22Rv1 (cell line): ENCODE measurements around the gene NSMCE1.

ENCODE experiments used
- CTCF ChIP-seq: fragments of 450-650 bp; IDR thresholded peaks from 2 replicates; pipeline ENCODE4 v1.5.1; 2017; ENCODE audit warnings: mild to moderate bottlenecking
- ZFX ChIP-seq: fragments of 450-650 bp; IDR thresholded peaks from 2 replicates; pipeline ENCODE4 v1.6.1; 2017; ENCODE audit warnings: antibody characterized with exemption, borderline replicate concordance

- TF ChIP-seq CTCF (no peak), ZFX (no peak)
Observed at GRCh38 chr16:27308792-27309191, 40.2 kb upstream of the NSMCE1 start.
